NB4 (cell line): ENCODE measurements around the gene PDGFC.

Source experiments
- CTCF ChIP-seq: IDR thresholded peaks from one replicate; pipeline ENCODE4 v1.5.1; 2012; ENCODE audit warnings: low read depth, low read length
- TF ChIP-seq, protein P1 (sequence below): IDR thresholded peaks from 2 replicates; pipeline ENCODE4 v1.6.1; 2011; ENCODE audit warnings: low read depth, low read length

DNA sequence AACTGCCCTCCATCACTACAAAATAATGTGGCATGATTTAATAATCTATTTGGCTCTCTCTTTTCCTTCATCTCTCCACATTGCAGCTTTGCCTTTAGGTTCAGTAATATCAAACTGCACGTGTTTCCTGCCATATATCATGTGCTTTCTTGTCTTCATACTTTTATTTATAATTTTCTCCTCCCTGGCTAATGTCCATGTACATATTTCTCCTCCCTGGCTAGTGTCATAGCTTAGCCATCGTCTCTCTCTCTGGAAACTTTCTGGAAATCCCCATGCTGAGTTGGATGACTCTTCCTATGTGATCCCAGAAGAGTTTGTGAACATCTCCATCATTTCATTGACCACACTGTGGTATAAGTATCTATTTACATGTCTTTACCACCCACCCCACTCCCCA lies 21.3 kb upstream of the PDGFC start:
- TF ChIP-seq CTCF, result no peak
- TF ChIP-seq, protein P1, sequence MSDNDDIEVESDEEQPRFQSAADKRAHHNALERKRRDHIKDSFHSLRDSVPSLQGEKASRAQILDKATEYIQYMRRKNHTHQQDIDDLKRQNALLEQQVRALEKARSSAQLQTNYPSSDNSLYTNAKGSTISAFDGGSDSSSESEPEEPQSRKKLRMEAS, result no peak
